HepG2 (cell line): ENCODE measurements around the gene ETHE1. TPM values are rescaled to one million over a fixed set of nuclear protein-coding genes. Genes with fewer than 3 reads are reported as not detected.
A peak's percentile ranks its signal among the peaks of the same experiment; 100 is the strongest.

Experiments used
- FOSL2 ChIP-seq: sonication (generic); formaldehyde crosslinking; IDR thresholded peaks from 2 replicates; pipeline ENCODE4 v1.4.0; 2020; ENCODE audit warnings: missing genetic modification reagents
- GMEB1 ChIP-seq: sonication (generic); formaldehyde crosslinking; IDR thresholded peaks from 2 replicates; pipeline ENCODE4 v1.5.1; 2020; ENCODE audit warnings: missing genetic modification reagents, mild to moderate bottlenecking, borderline replicate concordance
- HOXA9 ChIP-seq: sonication (generic); formaldehyde crosslinking; IDR thresholded peaks from 2 replicates; pipeline ENCODE4 v1.8.1; 2022; ENCODE audit warnings: missing genetic modification reagents, mild to moderate bottlenecking, moderate library complexity, borderline replicate concordance
- MIER3 ChIP-seq: IDR thresholded peaks from 2 replicates; pipeline ENCODE4 v1.6.1; 2016; ENCODE audit warnings: missing compliant biosample characterization, borderline replicate concordance
- NFE2L1 ChIP-seq: sonication (generic); formaldehyde crosslinking; IDR thresholded peaks from 2 replicates; pipeline ENCODE4 v1.4.0; 2020; ENCODE audit warnings: missing genetic modification reagents, mild to moderate bottlenecking, borderline replicate concordance
- NFYC ChIP-seq: IDR thresholded peaks from 2 replicates; pipeline ENCODE4 v1.6.1; 2016; ENCODE audit warnings: missing genetic modification reagents, missing compliant biosample characterization
- PITX1 ChIP-seq: sonication (generic); formaldehyde crosslinking; IDR thresholded peaks from 2 replicates; pipeline ENCODE4 v1.5.1; 2020; ENCODE audit warnings: mild to moderate bottlenecking, missing genetic modification reagents
- RBFOX2 ChIP-seq: fragments of 200-400 bp; formaldehyde crosslinking; IDR thresholded peaks from 2 replicates; pipeline ENCODE4 v1.6.1; 2017; ENCODE audit warnings: low read depth, mild to moderate bottlenecking, low read length
- SCMH1 ChIP-seq: sonication (generic); formaldehyde crosslinking; IDR thresholded peaks from 2 replicates; pipeline ENCODE4 v1.9.0; 2021; ENCODE audit warnings: missing genetic modification reagents, mild to moderate bottlenecking, borderline replicate concordance
- SRSF9 ChIP-seq: fragments of 200-400 bp; formaldehyde crosslinking; IDR thresholded peaks from 2 replicates; pipeline ENCODE4 v1.6.1; 2018; ENCODE audit warnings: borderline replicate concordance, mild to moderate bottlenecking, low read depth, low read length; ENCODE audit not compliant: insufficient read depth, poor library complexity, severe bottlenecking
- TEF ChIP-seq: sonication (generic); formaldehyde crosslinking; IDR thresholded peaks from 2 replicates; pipeline ENCODE4 v1.5.0; 2020; ENCODE audit warnings: missing genetic modification reagents
- ZNF441 ChIP-seq: sonication (generic); formaldehyde crosslinking; IDR thresholded peaks from 2 replicates; pipeline ENCODE4 v1.7.0; 2021; ENCODE audit warnings: missing genetic modification reagents, borderline replicate concordance
- ZNF737 ChIP-seq: sonication (generic); formaldehyde crosslinking; IDR thresholded peaks from 2 replicates; pipeline ENCODE4 v1.5.0; 2020; ENCODE audit warnings: missing genetic modification reagents, mild to moderate bottlenecking, borderline replicate concordance
- ZSCAN12 ChIP-seq: sonication (generic); formaldehyde crosslinking; IDR thresholded peaks from 2 replicates; pipeline ENCODE4 v1.9.0; 2021; ENCODE audit warnings: mild to moderate bottlenecking, missing genetic modification reagents
- ZSCAN30 ChIP-seq: sonication (generic); formaldehyde crosslinking; IDR thresholded peaks from 2 replicates; pipeline ENCODE4 v1.5.0; 2020; ENCODE audit warnings: mild to moderate bottlenecking, missing genetic modification reagents
- ZSCAN5A ChIP-seq: sonication (generic); formaldehyde crosslinking; IDR thresholded peaks from 2 replicates; pipeline ENCODE4 v1.8.0; 2022; ENCODE audit warnings: mild to moderate bottlenecking, missing genetic modification reagents, borderline replicate concordance
- ZXDC ChIP-seq: sonication (generic); formaldehyde crosslinking; IDR thresholded peaks from 2 replicates; pipeline ENCODE4 v1.5.0; 2020; ENCODE audit warnings: mild to moderate bottlenecking, missing genetic modification reagents
- polyA plus RNA-seq, 8 experiments: library from polyadenylated mRNA; depleted of rRNA in 3 of 8; stranded (reverse) in 7 of 8; unstranded in 1 of 8; fragments of >200 nt; fragmentation: Illumina TruSeq in 4 of 8; extraction: Trizol in 4 of 8; gene quantifications; 2 replicates each; pipeline versions ENCODE4 v1.2.1 to v1.2.3, GENCODE V29; 2011 to 2016; ENCODE audit warnings: low read depth in 4 of 8, missing spikeins in 1 of 8, mixed read lengths in 1 of 8; ENCODE audit not compliant: insufficient read depth in 1 of 8
- total RNA-seq, 5 experiments: library from RNA; depleted of rRNA; stranded (reverse); fragments of >200 nt; fragmentation: Illumina TruSeq; extraction: Trizol; gene quantifications; 2 replicates each; pipeline ENCODE4 v1.2.3, GENCODE V29; 2016; ENCODE audit warnings: low read depth in 1 of 5
- TF ChIP-seq, protein P1 (sequence below): sonication (generic); formaldehyde crosslinking; conservative IDR thresholded peaks from 2 replicates; pipeline ENCODE4 v1.8.1; 2023; ENCODE audit warnings: missing genetic modification reagents
- TF ChIP-seq, protein P2 (sequence below): sonication (generic); formaldehyde crosslinking; IDR thresholded peaks from 2 replicates; pipeline ENCODE4 v1.8.1; 2023; ENCODE audit warnings: mild to moderate bottlenecking, missing genetic modification reagents, borderline replicate concordance
- TF ChIP-seq, protein P3 (sequence below): sonication (generic); formaldehyde crosslinking; IDR thresholded peaks from 2 replicates; pipeline ENCODE4 v1.4.0; 2020; ENCODE audit warnings: mild to moderate bottlenecking, missing genetic modification reagents

ETHE1 gene
- total and polyA plus RNA-seq, 2 of the 13 experiments (the other 11 are each of a cell fraction or from before 2014, with no cell fraction given), result 32.5 to 58.4 TPM

DNA sequence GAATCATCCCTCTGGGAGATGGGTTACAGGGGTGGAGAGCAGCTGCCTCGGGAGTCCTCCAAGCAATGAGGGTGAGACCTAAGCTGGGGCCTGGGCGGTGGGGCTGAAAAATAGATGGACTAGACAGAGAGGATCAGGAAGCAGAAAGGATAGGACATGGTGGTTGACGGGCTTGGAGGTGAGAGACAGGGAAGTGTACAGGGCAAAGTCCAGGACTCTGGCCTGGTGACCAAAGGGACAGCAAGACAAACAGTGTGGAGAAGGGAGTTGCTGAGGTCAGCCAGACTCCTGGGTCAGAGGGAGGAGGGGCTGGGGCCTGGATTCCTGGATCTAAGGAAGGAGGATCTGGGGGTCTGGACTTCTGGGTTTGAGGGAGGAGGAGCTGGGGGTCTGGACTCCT, 28.0 kb downstream of the ETHE1 start (continued):
- TF ChIP-seq GMEB1 (no peak; the same call in 1 of the 2 replicates), ZNF441 (peak; percentile 69; the same call in 1 of the 2 replicates), ZNF737 (CRISPR knock-in tag) (no peak), ZSCAN5A (no peak), SRSF9 (no peak), FOSL2 (CRISPR knock-in tag) (peak; percentile 30), PITX1 (CRISPR knock-in tag) (0 out of 2 replicates have a peak, but pooled peaks have one; percentile 46), NFE2L1 (CRISPR knock-in tag) (no peak), ZSCAN12 (CRISPR knock-in tag) (no peak), HOXA9 (CRISPR knock-in tag) (no peak), ZXDC (CRISPR knock-in tag) (no peak), NFYC (CRISPR knock-in tag) (no peak), ZSCAN30 (CRISPR knock-in tag) (no peak), SCMH1 (no peak), RBFOX2 (no peak), TEF (no peak), MIER3 (CRISPR knock-in tag) (peak; percentile 48; the same call in 1 of the 2 replicates)
- TF ChIP-seq, protein P1, sequence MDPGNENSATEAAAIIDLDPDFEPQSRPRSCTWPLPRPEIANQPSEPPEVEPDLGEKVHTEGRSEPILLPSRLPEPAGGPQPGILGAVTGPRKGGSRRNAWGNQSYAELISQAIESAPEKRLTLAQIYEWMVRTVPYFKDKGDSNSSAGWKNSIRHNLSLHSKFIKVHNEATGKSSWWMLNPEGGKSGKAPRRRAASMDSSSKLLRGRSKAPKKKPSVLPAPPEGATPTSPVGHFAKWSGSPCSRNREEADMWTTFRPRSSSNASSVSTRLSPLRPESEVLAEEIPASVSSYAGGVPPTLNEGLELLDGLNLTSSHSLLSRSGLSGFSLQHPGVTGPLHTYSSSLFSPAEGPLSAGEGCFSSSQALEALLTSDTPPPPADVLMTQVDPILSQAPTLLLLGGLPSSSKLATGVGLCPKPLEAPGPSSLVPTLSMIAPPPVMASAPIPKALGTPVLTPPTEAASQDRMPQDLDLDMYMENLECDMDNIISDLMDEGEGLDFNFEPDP (CRISPR knock-in tag), result no peak
- TF ChIP-seq, protein P2, sequence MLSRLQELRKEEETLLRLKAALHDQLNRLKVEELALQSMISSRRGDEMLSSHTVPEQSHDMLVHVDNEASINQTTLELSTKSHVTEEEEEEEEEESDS (CRISPR knock-in tag), result no peak
- TF ChIP-seq, protein P3, sequence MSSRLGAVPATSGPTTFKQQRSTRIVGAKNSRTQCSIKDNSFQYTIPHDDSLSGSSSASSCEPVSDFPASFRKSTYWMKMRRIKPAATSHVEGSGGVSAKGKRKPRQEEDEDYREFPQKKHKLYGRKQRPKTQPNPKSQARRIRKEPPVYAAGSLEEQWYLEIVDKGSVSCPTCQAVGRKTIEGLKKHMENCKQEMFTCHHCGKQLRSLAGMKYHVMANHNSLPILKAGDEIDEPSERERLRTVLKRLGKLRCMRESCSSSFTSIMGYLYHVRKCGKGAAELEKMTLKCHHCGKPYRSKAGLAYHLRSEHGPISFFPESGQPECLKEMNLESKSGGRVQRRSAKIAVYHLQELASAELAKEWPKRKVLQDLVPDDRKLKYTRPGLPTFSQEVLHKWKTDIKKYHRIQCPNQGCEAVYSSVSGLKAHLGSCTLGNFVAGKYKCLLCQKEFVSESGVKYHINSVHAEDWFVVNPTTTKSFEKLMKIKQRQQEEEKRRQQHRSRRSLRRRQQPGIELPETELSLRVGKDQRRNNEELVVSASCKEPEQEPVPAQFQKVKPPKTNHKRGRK, result no peak
